SKM-1 treated with dmso at 0.1 percent for 144 hours (cell line): Measurements from ENCODE around the gene FGFR2.

Experiments
- DNase-seq: peaks from one replicate; lab custom pipeline; 2025; ENCODE audit not compliant: unreplicated experiment; lab: John Stamatoyannopoulos, UW

The FGFR2 gene

GRCh38 chr10:121592155-121592890 is 5.9 kb downstream of the FGFR2 start:
- DNase-seq, result no peak

GRCh38 chr10:121591186-121591585 is 7.1 kb downstream of the FGFR2 start:
- DNase-seq, result no peak

- DNase-seq, result no peak
These were observed 7.5 kb downstream of the FGFR2 start for GRCh38 chr10:121590772-121591171.

DNA sequence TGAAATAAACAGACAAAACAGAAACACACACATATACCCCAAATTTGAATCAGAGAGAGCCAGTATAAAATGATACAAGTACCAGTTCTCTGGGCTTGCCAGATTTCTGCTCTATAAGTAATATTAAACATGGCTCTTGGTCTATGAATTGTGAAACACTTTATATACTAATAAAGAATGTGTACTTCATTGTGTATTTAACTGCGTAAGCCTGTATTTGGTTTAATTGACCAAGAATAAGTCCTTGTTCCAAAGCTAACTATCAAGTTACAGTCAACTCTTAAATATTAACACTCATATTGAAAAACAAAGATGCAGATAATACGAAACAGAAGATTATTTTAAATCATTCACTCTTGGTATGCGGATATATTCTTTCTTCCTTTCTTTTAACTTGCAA is 8.7 kb downstream of the FGFR2 start:
- DNase-seq, result no peak

DNA sequence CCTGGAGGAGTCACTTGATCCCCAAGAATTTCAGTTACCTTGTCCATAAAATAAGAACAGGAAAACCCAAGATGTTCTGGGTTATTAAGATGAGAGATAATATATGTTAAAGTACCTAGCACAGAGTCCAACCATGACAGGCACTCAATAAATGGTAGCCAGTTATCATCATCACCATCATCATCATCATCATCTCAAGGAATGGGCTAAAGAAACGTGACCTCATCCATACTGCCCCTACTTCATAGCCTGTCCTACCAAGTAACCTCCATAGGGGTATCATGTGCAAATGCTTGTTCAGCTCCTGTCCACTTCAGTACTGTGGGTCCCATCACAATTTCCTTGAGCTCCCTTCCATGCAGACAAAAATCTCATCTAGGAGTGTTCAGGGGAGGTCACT is 14.4 kb downstream of the FGFR2 start:
- no peak for DNase-seq

GRCh38 chr10:121583258-121583657 is 15.0 kb downstream of the FGFR2 start:
- no peak for DNase-seq

- DNase-seq, result no peak
These were observed 17.7 kb downstream of the FGFR2 start for GRCh38 chr10:121580276-121581116.

GRCh38 chr10:121579656-121580055 is 18.6 kb downstream of the FGFR2 start:
- DNase-seq, result no peak

- DNase-seq, result no peak
These were observed 19.3 kb downstream of the FGFR2 start for GRCh38 chr10:121578965-121579364.

- DNase-seq, result no peak
These were observed 19.9 kb downstream of the FGFR2 start for GRCh38 chr10:121578298-121578697.

- DNase-seq, result no peak
These were observed 20.7 kb downstream of the FGFR2 start for GRCh38 chr10:121577568-121577967.

DNA sequence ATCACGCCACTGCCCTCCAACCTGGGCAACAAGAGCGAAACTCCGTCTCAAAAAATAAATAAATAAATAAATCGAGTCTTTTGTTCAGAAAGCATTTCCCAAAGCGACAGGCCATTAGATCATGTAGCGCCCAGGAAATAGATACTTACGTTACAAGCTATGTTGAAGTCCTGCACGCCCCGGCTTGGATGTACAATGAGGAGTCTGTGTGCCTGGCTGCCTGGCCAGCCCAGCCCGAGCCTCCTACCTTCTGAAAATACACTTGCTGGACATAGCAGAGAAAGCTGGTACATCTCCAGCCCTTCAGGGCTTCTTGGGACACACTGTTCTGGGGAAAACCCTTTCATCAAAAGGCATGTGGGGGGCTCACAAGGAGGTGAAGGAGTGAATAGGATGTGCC is 22.1 kb downstream of the FGFR2 start:
- no peak for DNase-seq

GRCh38 chr10:121574519-121575166 is 23.6 kb downstream of the FGFR2 start:
- DNase-seq, result no peak

- DNase-seq, result no peak
These were observed 24.7 kb downstream of the FGFR2 start for GRCh38 chr10:121573538-121573941.

- no peak for DNase-seq
These were observed 25.2 kb downstream of the FGFR2 start for GRCh38 chr10:121572859-121573537.

DNA sequence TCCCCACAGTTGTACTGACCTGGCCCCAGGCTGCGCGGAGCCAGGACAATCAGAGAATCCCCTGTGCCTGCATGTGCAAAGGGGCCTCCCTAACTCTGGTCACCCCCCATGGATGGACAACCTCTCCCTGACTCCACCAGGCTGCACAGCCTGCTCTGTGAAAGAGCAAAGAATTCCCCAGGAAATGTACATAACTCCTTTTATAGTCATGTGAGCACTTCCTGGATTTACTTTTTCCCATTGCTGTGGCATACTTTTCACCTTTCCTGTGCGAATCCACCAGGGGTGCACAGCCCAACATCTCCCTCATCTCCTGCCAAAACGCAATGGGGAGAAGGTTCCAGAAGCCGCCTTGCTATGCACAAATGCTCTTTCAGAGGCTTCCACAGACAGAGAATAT is 27.9 kb downstream of the FGFR2 start:
- no peak for DNase-seq

DNA sequence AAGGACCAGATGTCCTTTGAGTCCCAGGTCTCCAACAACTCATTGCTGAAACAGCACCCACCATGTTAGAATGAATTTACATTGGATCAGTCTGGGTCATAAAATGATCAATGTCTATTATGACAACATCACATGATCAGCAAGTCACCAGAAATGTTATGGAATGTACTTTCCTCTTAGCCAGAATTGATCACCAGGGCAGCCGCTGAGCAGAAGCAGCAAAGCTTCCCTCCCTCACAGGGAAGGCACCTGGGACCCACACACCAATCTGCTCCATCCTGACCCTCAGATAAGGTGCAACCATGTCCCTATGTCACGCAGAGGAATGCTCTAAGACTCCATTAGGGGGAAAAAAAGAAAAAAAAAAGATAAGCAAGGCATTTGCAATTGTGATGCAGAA is 30.0 kb downstream of the FGFR2 start:
- DNase-seq, result no peak

DNA sequence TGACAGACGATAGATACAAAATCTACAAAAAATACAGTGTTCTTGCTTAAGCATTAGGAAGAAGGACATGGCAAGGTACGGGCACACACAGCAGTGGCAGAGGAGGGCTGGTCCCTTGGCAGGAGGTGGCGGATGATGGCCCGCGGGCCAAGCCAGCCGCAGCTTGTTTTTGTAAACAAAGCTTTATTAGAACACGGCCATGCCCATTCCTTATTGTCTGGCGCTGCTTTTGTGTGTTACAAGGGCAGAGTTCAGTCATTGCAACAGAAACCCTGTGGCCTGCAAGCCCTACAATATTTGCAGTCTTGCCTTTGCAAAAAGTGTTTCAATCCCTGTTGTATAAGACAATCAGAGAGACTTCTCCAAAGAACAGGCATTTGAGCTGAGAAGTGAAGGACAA is 30.7 kb downstream of the FGFR2 start:
- no peak for DNase-seq

GRCh38 chr10:121566755-121567154 is 31.5 kb downstream of the FGFR2 start:
- no peak for DNase-seq

DNA sequence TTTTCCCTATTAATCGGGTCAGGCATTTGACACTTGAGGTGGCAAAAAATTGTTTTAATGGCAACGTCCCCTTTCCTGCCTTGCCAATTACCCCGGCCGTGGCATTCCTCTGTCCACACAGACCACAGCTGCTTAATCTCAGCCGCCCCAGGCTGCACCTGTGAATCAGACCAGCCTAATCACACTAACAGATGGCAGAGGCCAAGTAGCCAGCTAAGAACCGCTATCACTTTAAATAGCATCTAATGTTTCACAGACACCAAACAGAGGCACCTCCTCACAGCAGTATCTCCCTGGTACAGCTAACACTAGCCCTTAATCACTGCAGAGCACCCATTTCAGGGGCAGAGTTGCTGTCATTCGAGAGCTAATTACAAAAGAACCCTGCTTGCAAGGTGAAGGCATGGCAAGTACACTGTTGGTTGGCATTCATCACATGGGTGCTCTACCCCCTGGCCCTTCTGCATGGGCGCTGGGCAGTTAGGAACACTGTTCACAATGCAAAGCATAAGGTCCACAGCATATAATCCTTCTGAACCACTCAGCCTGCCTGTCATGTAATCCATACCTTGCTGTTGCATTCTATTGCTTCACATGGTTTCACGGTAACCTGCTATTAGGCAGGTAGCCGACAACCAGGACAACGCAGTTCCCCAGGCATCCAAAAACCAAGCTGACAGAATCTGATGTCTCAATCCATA is 38.8 kb downstream of the FGFR2 start:
- no peak for DNase-seq

- DNase-seq, result no peak
These were observed 40.0 kb downstream of the FGFR2 start for GRCh38 chr10:121558238-121558637.
